Measurements from ENCODE around the gene RNF207. TPM values are rescaled to one million over a fixed set of nuclear protein-coding genes. Genes with fewer than 3 reads are reported as not detected.

RNF207 gene
- total and polyA plus RNA-seq, 10 of the 15 experiments (the other 5 are each of a cell fraction or from before 2014, with no cell fraction given), result 1.7 to 36.4 (median 13.1) TPM

GRCh38 chr1:6263716-6264115 lies 57.8 kb downstream of the RNF207 start:
- DNase-seq (ENCODE audit: low read depth, low spot score) (no peak), ATAC-seq (no peak), FAIRE-seq (no peak)
- H3K27ac ChIP-seq (ENCODE audit: control insufficient read depth, insufficient read depth), result no peak overlapping the region
- in situ Hi-C loops (cut with MboI), result no loop called here
- H3K27me3 ChIP-seq (replicated peaks in 1 of 2; ENCODE audit: control insufficient read depth in 2 of 2, insufficient read depth in 2 of 2, low read length in 1 of 2), result no peaks in the 10 kb centered on the region; a peak in 1 of 4 replicates
- POLR2A ChIA-PET, result no interaction called here
- SMC1A ChIA-PET (ENCODE audit: uncharacterized antibody, unreplicated experiment), result no interaction called here
- H3K4me3 ChIP-seq, result no peak overlapping the region
- peaks cover 3% of the 10 kb centered on the region; the same call in 1 of the 2 replicates for H3K4me1 ChIP-seq (ENCODE audit: control insufficient read depth, insufficient read depth, low read length)
- WGBS (ENCODE audit: insufficient coverage, insufficient replicate concordance, low lambda C conversion rate, missing lambda C conversion rate), result 77% methylated on average over 7 of the region's 7 CpGs
- RAD21 ChIA-PET (ENCODE audit: unreplicated experiment), result no interaction called here
- H4K20me1 ChIP-seq (ENCODE audit: control insufficient read depth, insufficient read depth), result no peaks in the 10 kb centered on the region
- no peak overlapping the region for H3K4me2 ChIP-seq (ENCODE audit: control insufficient read depth, insufficient read depth)
- no peaks in the 10 kb centered on the region for H3K79me2 ChIP-seq (ENCODE audit: control insufficient read depth, insufficient read depth, low read length)
- intact Hi-C loops (cut with micrococcal nuclease; ENCODE audit: unreplicated experiment), result no loop called here
- CTCF ChIA-PET, result no interaction called here
- H3K9ac ChIP-seq (ENCODE audit: control insufficient read depth, insufficient read depth, low read length), result no peak overlapping the region
- no peak for TF ChIP-seq MYC (IDR thresholded peaks at IDR 0.05; ENCODE audit: insufficient read depth, insufficient read length, insufficient replicate concordance, low read length, severe bottlenecking)
- no peak for TF ChIP-seq CTCF (IDR thresholded peaks at IDR 0.05 in 2 of 3, conservative IDR thresholded peaks at IDR 0.05 in 1 of 3; ENCODE audit: control insufficient read depth in 2 of 3, extremely low read depth in 1 of 3, insufficient read depth in 1 of 3, low read depth in 3 of 3, low read length in 3 of 3)
- TF ChIP-seq RAD51 (IDR thresholded peaks at IDR 0.05), result no peak
- no peak for TF ChIP-seq IKZF1 (conservative IDR thresholded peaks at IDR 0.05)
- no peak for TF ChIP-seq EGR1 (IDR thresholded peaks at IDR 0.05; ENCODE audit: borderline replicate concordance in 1 of 2, low read depth in 2 of 2, low read length in 2 of 2)
- TF ChIP-seq CREB1 (IDR thresholded peaks at IDR 0.05; ENCODE audit: low read depth), result no peak
- no peak for TF ChIP-seq CBX3 (IDR thresholded peaks at IDR 0.05; ENCODE audit: borderline replicate concordance, low read depth)
- no peak for TF ChIP-seq YY1 (IDR thresholded peaks at IDR 0.05; ENCODE audit: low read depth, low read length)
- no peak for TF ChIP-seq RELA (IDR thresholded peaks at IDR 0.05; ENCODE audit: borderline replicate concordance, partially characterized antibody)
- no peak for TF ChIP-seq SMC3 (IDR thresholded peaks at IDR 0.05; ENCODE audit: borderline replicate concordance, low read length)
- no peak for TF ChIP-seq ZNF274 (IDR thresholded peaks at IDR 0.05; ENCODE audit: insufficient read depth, insufficient read length)
- TF ChIP-seq RAD21 (IDR thresholded peaks at IDR 0.05; ENCODE audit: insufficient read depth, low read depth, low read length), result no peak
- no peak for TF ChIP-seq CREM (IDR thresholded peaks at IDR 0.05; ENCODE audit: low read depth)
- no peak for TF ChIP-seq ZNF687 (IDR thresholded peaks at IDR 0.05)
- no peak for TF ChIP-seq USF2 (IDR thresholded peaks at IDR 0.05; ENCODE audit: borderline replicate concordance, low read depth, low read length)
- TF ChIP-seq TCF12 (IDR thresholded peaks at IDR 0.05; ENCODE audit: low read depth, low read length), result no peak
- no peak for TF ChIP-seq IRF4 (IDR thresholded peaks at IDR 0.05; ENCODE audit: low read depth, low read length)
- H2AFZ ChIP-seq (ENCODE audit: control insufficient read depth, low read depth, low read length), result no peak overlapping the region
- no peaks in the 10 kb centered on the region for H3K9me3 ChIP-seq (replicated peaks; ENCODE audit: control insufficient read depth, insufficient read depth, low read length)
- BruUV-seq (replicated peaks), result no TSS peak
- H3K36me3 ChIP-seq (ENCODE audit: control insufficient read depth in 2 of 2, insufficient read depth in 2 of 2, low read length in 1 of 2), result peaks cover 0 to 4% of the 10 kb centered on the region in 2 experiments; a peak in 2 of 4 replicates

Measured in GM12878 (cell line).